Measurements from ENCODE around the gene USP34.

- TF ChIP-seq EZH2 (IDR thresholded peaks at IDR 0.05) (no peak), POLR2AphosphoS5 (IDR thresholded peaks at IDR 0.05; ENCODE audit: borderline replicate concordance, low read depth, low read length) (no peak), FOXP2 (optimal IDR thresholded peaks at IDR 0.05; ENCODE audit: control extremely low read depth, extremely low read length, insufficient read depth) (no peak)
Observed at GRCh38 chr2:61221819-61222218, 249.1 kb downstream of the USP34 start.
